ENCODE data around the gene IMMP2L.

IMMP2L gene

GRCh38 chr7:110626414-110626813 is 935.9 kb downstream of the IMMP2L start:
- no peak for DNase-seq (ENCODE audit: low read depth)

GRCh38 chr7:110625294-110625693 is 937.0 kb downstream of the IMMP2L start:
- DNase-seq (ENCODE audit: low read depth): no peak

GRCh38 chr7:110623436-110623835 is 938.9 kb downstream of the IMMP2L start:
- no peak for DNase-seq (ENCODE audit: low read depth)

DNA sequence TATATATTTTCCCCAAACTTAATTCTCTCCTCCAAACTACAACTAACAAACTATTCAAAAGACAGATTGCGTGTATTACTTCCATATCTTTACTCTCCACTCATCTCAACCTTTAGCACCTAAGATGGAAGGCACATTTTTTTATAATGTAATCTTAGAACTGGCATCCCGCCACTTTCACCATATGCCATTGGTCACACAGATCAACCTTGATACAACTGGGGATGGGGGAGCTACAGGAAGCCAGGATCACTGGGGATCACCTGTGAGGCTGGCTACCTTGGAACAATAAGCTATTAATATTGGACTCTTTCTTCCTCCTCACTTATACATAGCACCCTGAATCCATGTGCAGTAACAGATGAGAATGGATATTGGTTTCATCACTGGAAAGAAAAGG is 941.0 kb downstream of the IMMP2L start:
- no peak for DNase-seq (ENCODE audit: low read depth)

DNA sequence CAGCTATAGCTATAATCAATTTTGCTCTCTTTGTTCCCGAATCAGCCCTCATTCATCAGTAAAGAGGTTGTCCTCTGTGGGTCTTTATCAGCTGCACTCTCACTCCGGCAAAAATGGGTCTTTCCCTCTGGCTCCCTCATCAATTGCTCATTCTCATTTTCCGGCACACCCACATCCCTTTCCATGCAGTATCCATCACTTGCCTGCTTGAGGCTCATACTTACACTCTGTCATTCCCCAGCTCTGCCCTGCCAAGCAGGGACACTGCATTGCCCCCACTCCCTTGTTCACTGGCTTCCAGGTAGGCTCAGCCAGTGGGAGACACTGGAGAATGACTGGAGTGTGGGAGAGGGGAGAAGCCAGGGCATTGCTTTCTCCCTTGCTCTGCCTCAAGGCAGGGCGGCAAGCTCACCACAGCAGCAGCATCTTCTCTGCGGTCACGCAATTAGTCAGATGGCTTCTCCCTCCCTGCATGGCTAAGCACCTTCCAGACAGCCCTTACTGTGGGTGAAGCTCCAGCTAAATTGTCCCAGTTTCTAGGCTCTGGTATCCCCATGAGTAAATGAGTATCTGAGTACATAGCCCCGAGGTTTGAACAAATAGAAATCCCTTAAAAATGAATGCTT is 942.1 kb downstream of the IMMP2L start:
- DNase-seq (ENCODE audit: low read depth): no peak
